Cerebellar cortex (tissue), 1 donor: ENCODE results near the gene SYNPO2.

Source experiments
- DNase-seq: peaks from one replicate; pipeline ENCODE4 v3.0.0-alpha.2; 2015; ENCODE audit warnings: low spot score

SYNPO2 gene

GRCh38 chr4:118936406-118936805 is 47.8 kb downstream of the SYNPO2 start:
- DNase-seq, result no peak

- no peak for DNase-seq
Observed at GRCh38 chr4:118939169-118939783, 50.6 kb downstream of the SYNPO2 start.

GRCh38 chr4:118941149-118941548 is 52.5 kb downstream of the SYNPO2 start:
- DNase-seq, result no peak

- DNase-seq, result no peak
Observed at GRCh38 chr4:118941799-118942198, 53.1 kb downstream of the SYNPO2 start.

GRCh38 chr4:118942465-118942864 is 53.8 kb downstream of the SYNPO2 start:
- no peak for DNase-seq

- no peak for DNase-seq
Observed at GRCh38 chr4:118947095-118947494, 58.4 kb downstream of the SYNPO2 start.

- no peak for DNase-seq
Observed at GRCh38 chr4:118948545-118949144, 60.0 kb downstream of the SYNPO2 start.

- DNase-seq, result no peak
Observed at GRCh38 chr4:118950224-118950623, 61.6 kb downstream of the SYNPO2 start.

GRCh38 chr4:118950929-118951570 is 62.4 kb downstream of the SYNPO2 start:
- DNase-seq, result no peak

GRCh38 chr4:118953276-118953675 is 64.6 kb downstream of the SYNPO2 start:
- no peak for DNase-seq

- peak; percentile 16 for DNase-seq
Observed at GRCh38 chr4:118954246-118954645, 65.6 kb downstream of the SYNPO2 start.

GRCh38 chr4:118955515-118955914 is 66.9 kb downstream of the SYNPO2 start:
- no peak for DNase-seq

GRCh38 chr4:118957722-118958445 is 69.2 kb downstream of the SYNPO2 start:
- no peak for DNase-seq

GRCh38 chr4:118962540-118962939 is 73.9 kb downstream of the SYNPO2 start:
- no peak for DNase-seq

- no peak for DNase-seq
Observed at GRCh38 chr4:118964891-118965411, 76.3 kb downstream of the SYNPO2 start.

GRCh38 chr4:118967393-118967792 is 78.7 kb downstream of the SYNPO2 start:
- no peak for DNase-seq

- DNase-seq, result peak; percentile 10
Observed at GRCh38 chr4:118968005-118968404, 79.4 kb downstream of the SYNPO2 start.

- no peak for DNase-seq
Observed at GRCh38 chr4:118968813-118969212, 80.2 kb downstream of the SYNPO2 start.

GRCh38 chr4:118969359-118969758 is 80.7 kb downstream of the SYNPO2 start:
- peak; percentile 47 for DNase-seq

- no peak for DNase-seq
Observed at GRCh38 chr4:118972167-118972566, 83.5 kb downstream of the SYNPO2 start.

- DNase-seq, result no peak
Observed at GRCh38 chr4:118973295-118973694, 84.6 kb downstream of the SYNPO2 start.

GRCh38 chr4:118974758-118975157 is 86.1 kb downstream of the SYNPO2 start:
- no peak for DNase-seq
